ENCODE data around the gene PSMB3. TPM values are rescaled to one million over a fixed set of nuclear protein-coding genes. Genes with fewer than 3 reads are reported as not detected.

PSMB3 gene
- total RNA-seq, 1 experiment from 2014 or later: 441 TPM

DNA sequence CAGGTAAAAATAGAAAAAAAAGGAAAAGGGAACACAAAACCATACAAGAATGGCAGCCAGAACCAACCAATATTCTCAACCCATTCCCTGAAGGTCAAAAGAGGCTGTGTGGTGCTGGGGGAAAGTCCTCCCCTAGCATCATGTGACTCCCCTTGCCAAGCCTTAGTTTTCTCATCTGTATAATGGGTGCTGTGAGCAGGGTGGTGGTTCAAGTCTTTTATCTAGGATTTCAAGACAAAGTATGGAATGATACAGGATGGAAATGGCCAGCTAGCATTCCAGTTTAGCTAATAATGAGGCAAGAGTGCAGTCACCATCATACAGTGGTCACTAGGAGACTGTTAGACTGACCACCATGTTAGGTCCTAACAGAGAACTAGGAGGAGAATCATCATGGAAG is 20.7 kb downstream of the PSMB3 start:
- H3F3A ChIP-seq (ENCODE audit: low read length, unreplicated experiment): no peaks in the 10 kb centered on the region
- no peak overlapping the region for H3K4me2 ChIP-seq (ENCODE audit: low read length)
- peaks cover 5% of the 10 kb centered on the region; the same call in 1 of the 2 replicates for H3K36me3 ChIP-seq (ENCODE audit: low read depth, low read length)
- no peak overlapping the region for H3K27ac ChIP-seq (ENCODE audit: low read length)
- H3K4me3 ChIP-seq (ENCODE audit: low read length): no peak overlapping the region
- no peak overlapping the region for H2AFZ ChIP-seq (ENCODE audit: low read length)
- H4K20me1 ChIP-seq (ENCODE audit: low read length): no peaks in the 10 kb centered on the region
- H3K9me2 ChIP-seq (replicated peaks; ENCODE audit: low read length): no peaks in the 10 kb centered on the region
- H3K79me2 ChIP-seq (ENCODE audit: low read length): no peaks in the 10 kb centered on the region
- no peaks in the 10 kb centered on the region for H3K9me3 ChIP-seq (ENCODE audit: low read length)
- DNase-seq (no peak), ATAC-seq (no peak)
- TF ChIP-seq EZH2phosphoT487 (IDR thresholded peaks at IDR 0.05; ENCODE audit: borderline replicate concordance, low read length): no peak
- no peak for TF ChIP-seq EZH2 (IDR thresholded peaks at IDR 0.05; ENCODE audit: low read length, unreplicated experiment)
- intact Hi-C loops (cut with micrococcal nuclease): no loop called here
- BruUV-seq (replicated peaks): no TSS peak
- ChIA-PET POLR2A (ENCODE audit: unreplicated experiment) (no interaction called here), CTCF (no interaction called here)
- H3K27me3 ChIP-seq (ENCODE audit: low read length): no peaks in the 10 kb centered on the region
- no peak overlapping the region for H3K9ac ChIP-seq (ENCODE audit: low read length)
- no peaks in the 10 kb centered on the region for H3K4me1 ChIP-seq (ENCODE audit: insufficient read depth, low read length)

DNA sequence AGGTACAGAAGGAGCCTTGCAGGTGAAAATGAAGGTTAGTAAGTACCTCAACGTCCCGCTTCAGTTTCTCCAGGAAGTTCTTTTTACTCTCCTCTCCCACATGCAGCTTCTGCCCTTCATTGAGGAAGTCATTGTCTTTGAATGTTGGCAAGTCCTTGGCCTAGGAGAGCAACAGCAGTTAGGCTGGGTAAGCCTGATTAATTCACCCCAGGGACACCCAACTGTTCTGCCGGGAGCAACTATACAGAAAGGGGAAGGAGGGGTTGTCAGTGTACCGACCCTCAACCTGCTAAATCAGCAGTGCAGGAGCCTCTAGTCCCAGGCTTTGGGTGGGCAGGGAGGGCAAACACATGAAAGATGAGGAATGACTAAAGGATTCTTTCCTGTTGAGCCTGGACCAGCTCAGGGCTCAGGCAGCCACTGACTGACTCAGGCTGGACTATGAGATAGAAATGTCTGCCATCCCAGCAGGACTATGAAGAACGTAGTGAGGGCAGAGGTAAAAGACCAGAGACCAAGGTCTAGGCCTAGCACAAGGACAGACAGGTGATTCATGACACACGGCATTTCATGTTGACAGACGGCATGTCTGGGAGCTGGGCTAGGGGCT is 25.2 kb downstream of the PSMB3 start:
- no peaks in the 10 kb centered on the region for H3F3A ChIP-seq (ENCODE audit: low read length, unreplicated experiment)
- H3K9ac ChIP-seq (ENCODE audit: low read length): no peak overlapping the region
- H3K9me3 ChIP-seq (ENCODE audit: low read length): no peaks in the 10 kb centered on the region
- no peak overlapping the region for H3K27ac ChIP-seq (ENCODE audit: low read length)
- H3K36me3 ChIP-seq (ENCODE audit: low read depth, low read length): peaks cover 4% of the 10 kb centered on the region; the same call in 1 of the 2 replicates
- BruUV-seq (replicated peaks): TSS peak; percentile 13
- H3K79me2 ChIP-seq (ENCODE audit: low read length): no peaks in the 10 kb centered on the region
- CTCF ChIA-PET: no interaction called here
- no peak overlapping the region for H3K4me2 ChIP-seq (ENCODE audit: low read length)
- TF ChIP-seq, protein P1, sequence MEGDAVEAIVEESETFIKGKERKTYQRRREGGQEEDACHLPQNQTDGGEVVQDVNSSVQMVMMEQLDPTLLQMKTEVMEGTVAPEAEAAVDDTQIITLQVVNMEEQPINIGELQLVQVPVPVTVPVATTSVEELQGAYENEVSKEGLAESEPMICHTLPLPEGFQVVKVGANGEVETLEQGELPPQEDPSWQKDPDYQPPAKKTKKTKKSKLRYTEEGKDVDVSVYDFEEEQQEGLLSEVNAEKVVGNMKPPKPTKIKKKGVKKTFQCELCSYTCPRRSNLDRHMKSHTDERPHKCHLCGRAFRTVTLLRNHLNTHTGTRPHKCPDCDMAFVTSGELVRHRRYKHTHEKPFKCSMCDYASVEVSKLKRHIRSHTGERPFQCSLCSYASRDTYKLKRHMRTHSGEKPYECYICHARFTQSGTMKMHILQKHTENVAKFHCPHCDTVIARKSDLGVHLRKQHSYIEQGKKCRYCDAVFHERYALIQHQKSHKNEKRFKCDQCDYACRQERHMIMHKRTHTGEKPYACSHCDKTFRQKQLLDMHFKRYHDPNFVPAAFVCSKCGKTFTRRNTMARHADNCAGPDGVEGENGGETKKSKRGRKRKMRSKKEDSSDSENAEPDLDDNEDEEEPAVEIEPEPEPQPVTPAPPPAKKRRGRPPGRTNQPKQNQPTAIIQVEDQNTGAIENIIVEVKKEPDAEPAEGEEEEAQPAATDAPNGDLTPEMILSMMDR (conservative IDR thresholded peaks at IDR 0.05; ENCODE audit: low read depth, low read length): no peak
- TF ChIP-seq EZH2 (IDR thresholded peaks at IDR 0.05; ENCODE audit: low read length, unreplicated experiment): no peak
- no peak for TF ChIP-seq EZH2phosphoT487 (IDR thresholded peaks at IDR 0.05; ENCODE audit: borderline replicate concordance, low read length)
- H3K9me2 ChIP-seq (replicated peaks; ENCODE audit: low read length): no peaks in the 10 kb centered on the region
- ATAC-seq (no peak), DNase-seq (no peak)
- H3K4me1 ChIP-seq (ENCODE audit: insufficient read depth, low read length): no peaks in the 10 kb centered on the region
- no peak overlapping the region for H3K4me3 ChIP-seq (ENCODE audit: low read length)
- H4K20me1 ChIP-seq (ENCODE audit: low read length): no peaks in the 10 kb centered on the region
- intact Hi-C loops (cut with micrococcal nuclease): no loop called here
- POLR2A ChIA-PET (ENCODE audit: unreplicated experiment): no interaction called here
- no peaks in the 10 kb centered on the region for H3K27me3 ChIP-seq (ENCODE audit: low read length)
- no peak overlapping the region for H2AFZ ChIP-seq (ENCODE audit: low read length)

DNA sequence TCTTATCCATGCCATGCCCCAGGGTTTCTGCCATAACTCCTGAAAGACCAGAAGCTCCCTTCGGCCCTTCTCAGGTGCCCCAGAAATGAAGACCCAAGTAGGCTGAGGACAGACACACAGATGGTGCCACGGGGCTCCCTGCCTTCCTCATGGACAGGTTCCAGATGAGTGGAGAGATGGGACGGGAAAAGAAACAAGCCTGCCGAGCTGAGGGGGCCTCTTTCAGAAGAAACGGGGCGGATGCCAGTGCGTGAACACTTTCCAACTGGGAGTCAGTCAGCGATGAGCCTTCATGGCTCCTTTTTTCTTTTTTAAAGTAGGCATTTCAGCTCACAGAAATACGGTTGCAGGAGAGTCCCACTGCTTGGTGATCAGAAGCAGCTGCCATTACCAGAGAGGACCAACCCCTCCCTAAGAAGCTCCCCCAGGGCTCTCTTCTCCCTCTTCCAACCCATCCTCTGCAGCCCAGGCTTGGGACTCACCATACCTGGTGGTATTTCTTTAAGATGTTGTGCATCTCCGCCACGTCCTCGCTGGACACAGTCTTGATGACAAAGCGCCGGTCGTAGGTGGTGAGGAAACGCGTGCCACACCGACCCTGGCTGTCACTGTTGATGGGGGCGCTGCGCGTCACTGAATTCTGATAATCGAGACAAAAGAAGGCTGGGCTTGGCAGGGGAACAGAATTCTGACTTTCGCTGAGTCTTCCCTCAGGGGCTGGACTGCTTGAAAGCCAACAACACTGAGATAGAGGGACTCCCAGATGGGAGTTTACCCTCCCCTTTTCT is 27.6 kb downstream of the PSMB3 start:
- CTCF ChIA-PET: no interaction called here

More for the DNA sequence above, 27.6 kb downstream of the PSMB3 start:
- Histone ChIP-seq H3K79me2 (ENCODE audit: low read length) (no peaks in the 10 kb centered on the region), H3K9ac (ENCODE audit: low read length) (no peak overlapping the region), H3K27ac (ENCODE audit: low read length) (no peak overlapping the region), H3K36me3 (ENCODE audit: low read depth, low read length) (peaks cover 7% of the 10 kb centered on the region), H3K4me2 (ENCODE audit: low read length) (no peak overlapping the region), H3F3A (ENCODE audit: low read length, unreplicated experiment) (no peaks in the 10 kb centered on the region), H3K4me3 (ENCODE audit: low read length) (no peak overlapping the region), H3K9me2 (replicated peaks; ENCODE audit: low read length) (no peaks in the 10 kb centered on the region), H3K9me3 (ENCODE audit: low read length) (no peaks in the 10 kb centered on the region), H2AFZ (ENCODE audit: low read length) (no peak overlapping the region), H4K20me1 (ENCODE audit: low read length) (no peaks in the 10 kb centered on the region), H3K27me3 (ENCODE audit: low read length) (no peaks in the 10 kb centered on the region), H3K4me1 (ENCODE audit: insufficient read depth, low read length) (no peaks in the 10 kb centered on the region)
- ATAC-seq: no peak
- DNase-seq: no peak
- BruUV-seq (replicated peaks): no TSS peak
- intact Hi-C loops (cut with micrococcal nuclease): no loop called here
- TF ChIP-seq EZH2 (IDR thresholded peaks at IDR 0.05; ENCODE audit: low read length, unreplicated experiment): no peak
- TF ChIP-seq, protein P1 (conservative IDR thresholded peaks at IDR 0.05; ENCODE audit: low read depth, low read length): no peak
- no peak for TF ChIP-seq EZH2phosphoT487 (IDR thresholded peaks at IDR 0.05; ENCODE audit: borderline replicate concordance, low read length)
- POLR2A ChIA-PET (ENCODE audit: unreplicated experiment): no interaction called here

Data from PC-3 (cell line).